ENCODE measurements around the gene TAP2. TPM values are rescaled to one million over a fixed set of nuclear protein-coding genes. Genes with fewer than 3 reads are reported as not detected.

TAP2 gene
- polyA plus RNA-seq, 10 donors = 3.5 to 8.5 (median 5.8) TPM

- peak; percentile 53 to 84 (median 78) for DNase-seq
Observed at GRCh38 chr6:32796848-32797776, 41.4 kb downstream of the TAP2 start.

GRCh38 chr6:32794510-32794909 is 44.0 kb downstream of the TAP2 start:
- DNase-seq = peak in 1 of 3 donors; percentile 9

- DNase-seq = no peak
Observed at GRCh38 chr6:32792901-32793435, 45.6 kb downstream of the TAP2 start.

GRCh38 chr6:32790306-32790705 is 48.2 kb downstream of the TAP2 start:
- no peak for DNase-seq

Other genes with a start within 250 kb of the TAP2 start
- gene HLA-DRB1, start 248.9 kb downstream of the TAP2 start, polyA plus RNA-seq (ENCODE audit: insufficient read length in 10 of 10) = 10 to 100 TPM in 6 of 10 donors, 1 to 10 TPM in 4; 3.9 to 22.6 (median 11.4) TPM
- gene HLA-DQA1, start 201.3 kb downstream of the TAP2 start, polyA plus RNA-seq (ENCODE audit: insufficient read length in 10 of 10) = 1 to 10 TPM in 9 of 10 donors, under 1 TPM in 1; 0.89 to 6.0 (median 2.5) TPM
- gene HLA-DQB1, start 172.1 kb downstream of the TAP2 start, polyA plus RNA-seq (ENCODE audit: insufficient read length in 10 of 10) = 1 to 10 TPM in 9 of 10 donors, under 1 TPM in 1; 0.84 to 6.4 (median 2.3) TPM
- gene HLA-DQA2, start 97.3 kb downstream of the TAP2 start, polyA plus RNA-seq (ENCODE audit: insufficient read length in 10 of 10) = under 1 TPM in 6 of 10 donors, not detected in 4; 0.14 to 0.69 (median 0.53) TPM
- under 1 TPM in 6 of 10 donors, not detected in 4; 0.17 to 0.70 (median 0.32) TPM for gene HLA-DQB2, start 75.2 kb downstream of the TAP2 start, polyA plus RNA-seq (ENCODE audit: insufficient read length in 10 of 10)
- gene HLA-DOB, start 21.7 kb downstream of the TAP2 start, polyA plus RNA-seq (ENCODE audit: insufficient read length in 10 of 10) = under 1 TPM in 7 of 10 donors, not detected in 3; 0.15 to 0.61 (median 0.25) TPM
- gene PSMB8, start 5.3 kb upstream of the TAP2 start, polyA plus RNA-seq (ENCODE audit: insufficient read length in 10 of 10) = 10 to 100 TPM; 12.0 to 20.3 (median 14.7) TPM
- 10 to 100 TPM in 4 of 10 donors, 1 to 10 TPM in 6; 7.6 to 11.6 (median 9.9) TPM for gene TAP1, start 15.0 kb upstream of the TAP2 start, polyA plus RNA-seq (ENCODE audit: insufficient read length in 10 of 10)
- gene PSMB9, start 15.5 kb upstream of the TAP2 start, polyA plus RNA-seq (ENCODE audit: insufficient read length in 10 of 10) = 1 to 10 TPM; 2.9 to 8.8 (median 5.2) TPM
- 1 to 10 TPM; 2.6 to 9.0 (median 4.8) TPM for gene HLA-DMB, start 102.3 kb upstream of the TAP2 start, polyA plus RNA-seq (ENCODE audit: insufficient read length in 10 of 10)
- gene HLA-DMA, start 114.4 kb upstream of the TAP2 start, polyA plus RNA-seq (ENCODE audit: insufficient read length in 10 of 10) = 10 to 100 TPM in 2 of 10 donors, 1 to 10 TPM in 8; 2.0 to 19.2 (median 5.0) TPM
- gene BRD2, start 129.9 kb upstream of the TAP2 start, polyA plus RNA-seq (ENCODE audit: insufficient read length in 10 of 10) = 100 to 1,000 TPM; 138 to 187 (median 160) TPM
- gene HLA-DOA, start 170.9 kb upstream of the TAP2 start, polyA plus RNA-seq (ENCODE audit: insufficient read length in 10 of 10) = 1 to 10 TPM; 1.3 to 7.6 (median 3.3) TPM
- gene HLA-DPA1, start 234.9 kb upstream of the TAP2 start, polyA plus RNA-seq (ENCODE audit: insufficient read length in 10 of 10) = 10 to 100 TPM in 9 of 10 donors, 1 to 10 TPM in 1; 8.1 to 21.8 (median 13.4) TPM
- gene HLA-DPB1, start 237.3 kb upstream of the TAP2 start, polyA plus RNA-seq (ENCODE audit: insufficient read length in 10 of 10) = 10 to 100 TPM in 4 of 10 donors, 1 to 10 TPM in 6; 4.8 to 15.4 (median 7.8) TPM